ENCODE results near the gene PLD1.

The PLD1 gene

DNA sequence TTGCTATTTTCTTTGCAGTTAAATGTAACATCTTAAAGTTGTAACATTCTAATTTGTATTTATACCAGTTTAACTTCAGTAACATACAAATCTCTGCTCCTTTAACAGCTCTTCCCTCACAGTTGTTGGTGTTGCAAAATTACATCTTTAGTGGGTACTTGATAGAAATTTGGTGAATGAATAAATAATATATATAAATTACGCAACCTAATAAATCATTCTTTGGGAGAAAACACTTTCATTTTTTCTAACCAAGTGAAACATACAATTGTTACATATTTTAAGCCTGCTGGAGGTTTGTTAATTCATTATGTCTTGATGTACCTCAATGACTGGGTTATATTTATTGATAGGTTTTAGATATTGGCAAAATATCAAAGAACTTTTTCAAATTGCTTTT, 118.8 kb downstream of the PLD1 start:
- no peak for DNase-seq
- intact Hi-C loops (cut with DNase I): no loop called here

DNA sequence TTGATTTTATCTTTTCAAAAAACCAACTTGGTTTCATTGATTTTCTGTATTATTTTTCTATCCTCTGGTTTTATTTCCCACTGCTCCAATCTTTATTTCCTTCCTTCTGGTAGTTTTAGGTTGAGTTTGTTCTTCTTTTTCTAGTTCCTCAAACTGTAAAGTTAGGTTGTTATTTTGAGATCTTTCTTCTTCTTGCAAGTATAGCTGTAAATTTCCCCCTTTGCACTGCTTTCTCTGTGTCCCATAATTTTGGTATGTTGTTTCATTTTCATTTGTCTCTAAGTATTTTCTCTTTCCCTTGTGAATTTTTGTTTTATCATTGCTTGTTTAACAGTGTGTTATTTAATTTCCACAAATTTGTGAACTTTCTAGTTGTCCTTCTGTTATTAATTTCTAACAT, 120.0 kb downstream of the PLD1 start:
- no peak for DNase-seq
- intact Hi-C loops (cut with DNase I): no loop called here

DNA sequence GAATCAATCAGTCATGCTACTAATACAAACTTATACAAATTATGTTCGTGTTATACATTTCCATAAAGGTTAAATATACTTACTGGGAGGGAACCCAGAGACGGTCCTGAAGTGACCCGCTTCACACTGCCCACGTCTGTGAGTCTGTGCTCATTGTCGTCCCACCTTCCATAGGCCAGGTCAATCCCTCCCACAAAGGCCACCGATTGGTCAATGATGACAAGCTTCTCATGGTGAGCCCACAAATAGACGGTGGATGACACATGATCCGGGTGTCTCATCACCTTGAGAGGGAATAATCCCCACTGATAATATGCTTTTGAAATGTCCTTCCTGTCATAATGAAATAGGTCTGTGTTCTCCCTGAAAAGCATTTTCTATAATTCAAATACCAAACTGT, 121.7 kb downstream of the PLD1 start:
- DNase-seq: no peak
- intact Hi-C loops (cut with DNase I): no loop called here

GRCh38 chr3:171688002-171688401, 122.3 kb downstream of the PLD1 start:
- no peak for DNase-seq
- intact Hi-C loops (cut with DNase I): no loop called here

DNA sequence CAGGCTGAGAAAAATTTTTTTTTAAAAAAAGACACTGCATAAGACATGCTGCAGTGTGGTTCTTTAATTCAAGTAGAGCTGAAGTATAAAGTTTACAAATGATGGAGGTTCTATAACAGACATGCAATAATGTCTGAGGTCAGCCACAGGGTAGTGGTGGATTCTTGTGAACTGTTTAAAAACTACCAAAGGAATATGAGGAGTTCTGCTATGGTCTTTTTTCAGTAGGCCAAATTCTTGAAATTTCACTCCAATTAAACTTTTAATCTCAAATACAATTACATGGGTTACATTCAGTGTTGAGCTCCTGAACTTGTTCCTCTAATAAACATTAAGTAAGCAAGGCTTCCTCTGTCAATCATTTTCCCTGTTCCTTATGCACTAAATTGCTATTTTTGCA, 122.7 kb downstream of the PLD1 start:
- intact Hi-C loops (cut with DNase I): no loop called here
- DNase-seq: no peak

DNA sequence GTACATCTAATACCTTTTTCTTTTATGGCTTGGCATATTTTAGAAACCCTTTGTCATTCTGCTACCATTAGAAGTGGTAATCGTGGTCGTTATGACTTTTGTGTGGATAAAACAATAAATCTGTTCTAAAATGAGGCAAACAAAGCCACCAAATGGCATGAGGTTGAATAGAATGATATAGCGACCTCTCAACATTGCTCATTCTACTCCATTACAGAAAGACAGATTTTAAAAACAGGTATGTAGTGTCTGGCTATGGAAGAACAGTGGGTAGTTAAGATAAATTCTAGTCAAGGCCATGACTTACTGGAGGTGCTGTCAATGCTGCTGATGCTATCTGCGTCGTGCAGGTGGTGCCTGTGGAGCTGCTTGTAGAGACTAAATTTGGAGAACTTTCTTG, 123.2 kb downstream of the PLD1 start:
- intact Hi-C loops (cut with DNase I): no loop called here

GRCh38 chr3:171685116-171685895, 125.0 kb downstream of the PLD1 start:
- intact Hi-C loops (cut with DNase I): no loop called here
- DNase-seq: no peak

More for the DNA sequence above, 123.2 kb downstream of the PLD1 start:
- DNase-seq: no peak

DNA sequence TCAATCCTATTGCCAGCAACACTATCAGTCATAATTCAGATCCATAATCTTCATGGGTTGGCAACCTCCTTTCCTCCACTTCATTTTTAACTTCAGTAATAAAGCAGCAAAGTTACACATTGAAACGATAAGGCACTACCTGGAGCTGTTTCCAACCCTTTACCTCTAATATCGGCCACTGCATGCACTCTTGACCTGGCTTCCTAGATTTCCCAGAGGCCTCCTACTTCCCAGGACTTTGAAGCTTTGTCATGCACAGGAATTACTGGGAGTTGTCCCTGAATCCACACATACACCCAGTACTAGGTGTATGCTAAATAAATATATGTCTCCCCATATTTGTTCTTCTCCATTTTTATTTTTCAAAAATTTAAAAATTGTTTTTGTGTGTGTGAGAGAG, 126.1 kb downstream of the PLD1 start:
- intact Hi-C loops (cut with DNase I): no loop called here
- no peak for DNase-seq

- no peak for DNase-seq
- intact Hi-C loops (cut with DNase I): no loop called here
These were observed 127.5 kb downstream of the PLD1 start for GRCh38 chr3:171682743-171683142.

DNA sequence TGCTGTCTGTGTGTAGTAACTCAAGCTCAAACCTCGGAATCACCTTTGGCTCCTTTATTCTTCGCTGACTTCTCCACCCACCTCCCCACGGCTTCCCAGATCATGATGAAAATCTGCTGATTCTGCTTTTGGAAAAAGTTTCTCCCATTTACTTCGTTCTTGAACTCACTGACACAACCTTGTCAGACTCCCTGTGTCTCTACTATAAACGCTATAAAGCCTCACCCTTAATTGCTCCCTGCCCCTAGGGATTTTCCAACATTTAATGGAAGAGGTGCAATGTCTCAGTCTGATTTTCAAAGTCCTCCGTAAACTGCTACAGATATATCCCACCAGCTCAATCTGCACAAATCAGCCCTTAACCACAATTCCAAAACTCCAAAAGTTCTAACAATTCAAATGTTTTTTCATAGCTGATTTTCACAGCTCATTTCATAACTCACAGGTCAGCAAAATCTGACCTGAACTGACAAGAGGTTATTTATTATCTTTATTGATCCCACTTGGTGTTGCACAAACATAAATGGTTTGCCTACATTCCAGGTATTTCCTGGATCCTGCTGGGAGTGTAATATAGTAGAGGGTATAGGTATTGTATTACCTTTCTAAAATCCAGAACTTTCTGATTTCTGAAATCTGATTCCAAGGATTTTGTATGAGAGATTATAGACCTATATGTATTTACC, 129.4 kb downstream of the PLD1 start:
- intact Hi-C loops (cut with DNase I): no loop called here
- no peak for DNase-seq

DNA sequence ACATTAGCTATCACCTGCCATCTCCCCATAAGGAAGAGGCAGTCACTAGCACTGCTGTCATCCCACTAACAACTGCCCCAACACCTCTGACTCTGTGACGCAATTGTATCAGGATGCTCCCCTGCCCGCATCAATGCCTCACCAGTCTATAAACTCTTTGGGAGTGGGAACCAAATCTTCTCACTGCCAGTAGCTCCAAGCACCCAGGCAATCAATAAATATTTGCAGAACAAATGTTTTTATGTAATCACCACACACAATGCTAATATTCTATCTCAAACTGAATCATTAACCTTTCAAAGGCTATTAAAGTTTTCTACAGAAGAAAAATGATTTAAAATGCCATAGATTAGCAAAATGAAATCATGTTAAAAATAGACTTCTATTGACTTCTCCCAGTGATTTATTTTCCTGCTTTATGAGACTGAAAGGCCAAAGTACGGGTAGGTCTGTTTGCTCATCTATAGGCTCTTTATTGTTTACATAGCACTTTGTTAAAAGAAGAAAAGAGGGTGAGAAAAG, 131.3 kb downstream of the PLD1 start:
- intact Hi-C loops (cut with DNase I): no loop called here

GRCh38 chr3:171677706-171678105, 132.6 kb downstream of the PLD1 start:
- DNase-seq: no peak
- intact Hi-C loops (cut with DNase I): no loop called here

More for the DNA sequence above, 131.3 kb downstream of the PLD1 start:
- DNase-seq: no peak

DNA sequence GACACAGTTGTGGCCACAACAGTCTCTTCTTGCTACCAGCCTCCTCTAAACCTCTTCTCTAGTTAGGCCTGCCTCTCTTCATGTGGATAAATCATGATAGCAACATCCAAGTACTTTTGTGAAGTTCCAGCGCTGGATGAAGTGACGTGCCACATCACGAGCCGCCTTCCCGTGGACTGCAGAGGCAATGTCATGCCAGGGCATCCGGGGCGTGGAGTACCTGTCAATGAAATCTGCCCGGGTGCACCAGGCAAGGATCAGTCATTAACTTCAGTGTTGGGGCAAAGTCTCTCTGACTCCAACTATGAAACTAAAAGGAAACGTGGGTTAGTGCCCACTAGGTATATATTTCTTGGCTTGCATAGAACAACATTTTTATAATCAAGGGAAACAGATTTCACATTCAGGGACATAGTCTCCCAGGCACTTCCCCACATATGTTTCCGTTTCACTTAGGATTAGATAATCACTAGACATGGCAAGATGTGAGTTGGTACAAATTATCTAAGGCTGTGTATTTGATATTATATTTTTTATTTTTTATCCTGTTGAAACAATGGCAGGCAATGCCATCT, 133.6 kb downstream of the PLD1 start:
- no peak for DNase-seq
- intact Hi-C loops (cut with DNase I): no loop called here

DNA sequence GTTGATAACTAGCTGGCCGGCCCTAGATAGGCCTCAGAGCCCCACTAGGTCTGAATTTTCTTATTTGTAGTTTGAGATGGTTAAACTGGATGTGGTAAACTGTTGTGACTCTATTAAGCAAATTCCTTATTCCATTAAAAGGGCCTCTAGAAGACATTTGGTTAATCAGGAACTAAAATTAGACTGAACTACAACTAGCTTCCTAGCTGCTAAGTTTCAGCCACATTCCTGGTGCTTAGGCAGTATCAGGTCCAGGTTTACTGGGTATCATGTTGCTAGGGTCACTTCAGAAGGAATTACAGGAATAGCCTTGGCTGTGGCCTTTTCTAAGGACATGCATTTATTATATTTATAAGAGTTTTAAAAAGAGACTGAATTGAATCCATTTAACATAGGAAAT, 136.3 kb downstream of the PLD1 start:
- intact Hi-C loops (cut with DNase I): no loop called here
- no peak for DNase-seq

DNA sequence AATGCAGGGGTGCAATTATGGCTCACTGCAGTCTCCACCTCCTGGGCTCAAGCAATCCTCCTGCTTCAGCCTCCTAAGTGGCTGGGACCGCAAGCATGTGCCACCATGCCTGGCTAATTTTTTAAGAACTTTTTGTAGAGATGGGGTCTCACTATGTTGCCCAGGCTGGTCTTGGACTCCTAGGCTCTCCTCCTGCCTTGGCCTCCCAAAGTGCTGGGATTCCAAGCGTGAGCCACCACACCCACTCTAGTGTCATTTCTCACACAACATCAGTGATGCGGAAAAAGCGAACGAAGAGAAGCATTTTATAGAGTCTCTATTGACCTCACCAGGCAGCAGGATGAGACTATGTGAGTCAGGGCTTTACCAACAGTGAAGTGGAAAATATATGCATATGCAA, 137.7 kb downstream of the PLD1 start:
- DNase-seq: no peak

DNA sequence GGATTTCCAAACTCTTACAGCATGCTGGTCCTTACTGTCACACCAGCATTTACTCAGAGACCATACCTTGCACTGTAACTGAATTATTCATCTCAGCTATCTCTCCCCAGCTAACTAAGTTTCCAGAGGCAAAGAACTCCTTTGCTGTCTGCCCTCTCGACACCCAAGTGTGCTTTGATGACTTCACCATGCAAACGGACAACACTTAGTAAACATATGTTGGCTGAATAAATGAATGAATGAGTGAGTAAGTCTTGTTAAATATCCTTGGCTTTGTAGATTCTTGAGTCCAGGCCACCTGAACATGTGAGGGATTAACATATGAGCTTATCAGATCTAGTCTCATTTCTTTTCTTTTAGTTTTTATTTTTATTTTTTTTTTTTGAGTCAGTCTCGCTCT, 138.2 kb downstream of the PLD1 start:
- no peak for DNase-seq
- intact Hi-C loops (cut with DNase I): no loop called here

More for the DNA sequence above, 137.7 kb downstream of the PLD1 start:
- intact Hi-C loops (cut with DNase I): no loop called here

DNA sequence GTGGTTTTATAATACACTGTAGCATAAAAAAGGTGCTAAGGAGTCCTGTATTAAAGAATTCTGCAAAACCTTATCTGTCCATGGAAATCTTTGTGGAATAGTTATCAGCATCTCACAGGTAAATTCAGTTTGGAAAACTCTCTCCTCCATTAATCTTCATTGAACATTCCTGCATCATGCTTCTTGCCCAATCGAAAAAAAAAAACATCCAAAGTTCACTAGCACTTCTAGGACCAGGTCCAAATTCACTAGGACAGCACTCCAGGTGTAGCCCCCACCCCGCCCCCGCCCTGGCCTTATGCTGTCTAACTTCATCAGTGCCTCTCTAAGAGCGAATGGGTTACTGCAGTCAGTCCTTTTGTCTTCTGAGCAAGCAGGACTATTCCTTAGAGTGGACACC, 138.6 kb downstream of the PLD1 start:
- no peak for DNase-seq

DNA sequence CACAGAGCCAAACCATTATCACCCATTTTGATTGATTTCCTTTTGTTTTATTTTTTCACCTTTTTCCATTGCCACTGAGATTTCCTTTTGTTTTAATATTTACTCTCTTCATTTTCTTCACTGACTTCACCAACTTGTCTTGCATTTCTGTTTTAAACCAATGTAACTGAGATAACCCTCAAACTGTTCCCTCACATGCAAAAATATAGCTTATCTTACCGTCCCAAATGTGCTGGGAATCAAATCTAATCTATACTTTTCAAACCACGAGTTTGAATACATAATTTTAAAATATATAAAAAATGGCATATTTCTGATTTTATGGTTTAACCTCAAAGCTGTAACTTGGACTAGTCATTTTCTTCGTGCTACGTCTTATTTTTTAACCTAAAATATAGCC, 143.8 kb downstream of the PLD1 start:
- DNase-seq: no peak
- intact Hi-C loops (cut with DNase I): no loop called here

More for the DNA sequence above, 138.6 kb downstream of the PLD1 start:
- intact Hi-C loops (cut with DNase I): no loop called here

DNA sequence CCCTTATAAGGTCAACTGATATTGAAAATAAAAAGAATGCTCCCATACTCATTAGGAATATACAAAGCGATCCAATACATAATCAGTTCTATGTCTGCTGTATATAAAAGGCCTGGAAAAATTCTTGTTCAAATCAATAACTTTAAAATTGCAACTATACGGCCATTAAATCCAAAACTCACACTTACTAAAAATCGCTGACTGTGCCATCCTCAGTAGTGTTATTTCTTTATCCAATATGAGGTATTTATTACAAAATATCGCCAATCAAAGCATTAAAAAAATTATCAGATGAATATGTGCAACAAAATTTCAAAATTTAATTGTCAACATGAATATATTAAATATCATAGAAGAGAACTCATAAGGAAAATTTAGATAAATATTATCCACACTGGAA, 146.5 kb downstream of the PLD1 start:
- intact Hi-C loops (cut with DNase I): no loop called here
- DNase-seq: no peak

DNA sequence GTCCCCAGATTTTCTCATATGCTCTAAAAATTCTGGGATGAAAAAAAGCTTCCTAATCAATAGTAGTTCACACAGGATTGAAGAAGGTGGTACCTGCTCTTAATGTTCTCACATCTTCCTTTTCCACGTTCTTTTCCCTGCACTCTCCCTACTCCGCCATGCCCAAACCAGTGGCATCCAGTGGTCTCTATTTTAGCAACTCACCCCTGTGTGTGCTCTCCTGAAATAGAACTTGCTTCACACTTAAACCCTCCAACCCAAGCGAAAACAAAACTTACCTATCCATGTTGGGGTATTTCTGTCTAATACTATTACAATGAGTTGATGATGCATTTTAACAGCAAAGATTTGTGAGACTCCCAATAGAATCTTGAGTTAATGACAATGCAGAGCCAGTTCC, 148.8 kb downstream of the PLD1 start:
- intact Hi-C loops (cut with DNase I): no loop called here
- DNase-seq: no peak

All from head of caudate nucleus (tissue), 42 donors.